ENCODE results near the gene IFNA17. TPM values are rescaled to one million over a fixed set of nuclear protein-coding genes. Genes with fewer than 3 reads are reported as not detected.
A peak's percentile ranks its signal among the peaks of the same experiment; 100 is the strongest.

The IFNA17 gene
- total RNA-seq, 1 experiment from 2014 or later, result not detected

DNA sequence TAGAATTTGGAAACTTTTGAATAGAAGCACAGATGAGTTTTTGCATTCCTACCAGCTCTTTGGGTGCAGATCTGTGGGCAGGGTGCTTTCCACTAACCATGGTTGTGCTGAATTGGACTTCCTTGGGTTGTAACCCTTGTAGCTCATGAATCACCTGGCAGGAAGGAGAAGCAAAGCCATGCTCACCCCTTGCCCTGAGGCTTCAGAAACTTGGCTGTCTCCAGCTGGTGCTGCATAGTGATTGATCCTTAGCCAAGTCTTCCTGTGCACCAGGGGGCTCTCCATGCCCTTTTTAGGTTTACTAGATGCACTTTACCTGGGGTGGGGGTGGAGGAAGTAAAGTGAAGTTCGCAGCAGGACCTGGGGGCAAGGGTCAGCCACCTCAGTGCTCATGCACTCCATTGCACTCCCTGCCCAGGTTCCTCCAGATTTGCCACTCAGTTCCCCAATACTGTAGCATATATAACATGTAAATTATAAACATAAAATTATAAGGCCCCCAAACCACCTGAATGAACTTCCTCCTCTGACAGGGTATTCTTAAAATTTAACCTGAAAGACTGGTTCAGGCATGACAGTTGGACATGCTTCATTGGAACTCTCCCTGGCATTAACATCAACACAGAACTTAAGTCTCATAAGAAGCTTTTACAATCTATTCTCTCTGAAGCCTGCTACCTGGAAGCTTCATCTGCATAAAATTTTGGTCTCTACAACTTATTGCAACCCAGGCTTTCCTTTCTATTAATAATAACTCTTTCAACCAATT is 37.6 kb upstream of the IFNA17 start:
- TF ChIP-seq, protein P1, sequence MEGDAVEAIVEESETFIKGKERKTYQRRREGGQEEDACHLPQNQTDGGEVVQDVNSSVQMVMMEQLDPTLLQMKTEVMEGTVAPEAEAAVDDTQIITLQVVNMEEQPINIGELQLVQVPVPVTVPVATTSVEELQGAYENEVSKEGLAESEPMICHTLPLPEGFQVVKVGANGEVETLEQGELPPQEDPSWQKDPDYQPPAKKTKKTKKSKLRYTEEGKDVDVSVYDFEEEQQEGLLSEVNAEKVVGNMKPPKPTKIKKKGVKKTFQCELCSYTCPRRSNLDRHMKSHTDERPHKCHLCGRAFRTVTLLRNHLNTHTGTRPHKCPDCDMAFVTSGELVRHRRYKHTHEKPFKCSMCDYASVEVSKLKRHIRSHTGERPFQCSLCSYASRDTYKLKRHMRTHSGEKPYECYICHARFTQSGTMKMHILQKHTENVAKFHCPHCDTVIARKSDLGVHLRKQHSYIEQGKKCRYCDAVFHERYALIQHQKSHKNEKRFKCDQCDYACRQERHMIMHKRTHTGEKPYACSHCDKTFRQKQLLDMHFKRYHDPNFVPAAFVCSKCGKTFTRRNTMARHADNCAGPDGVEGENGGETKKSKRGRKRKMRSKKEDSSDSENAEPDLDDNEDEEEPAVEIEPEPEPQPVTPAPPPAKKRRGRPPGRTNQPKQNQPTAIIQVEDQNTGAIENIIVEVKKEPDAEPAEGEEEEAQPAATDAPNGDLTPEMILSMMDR (IDR thresholded peaks at IDR 0.05; ENCODE audit: unreplicated experiment), result no peak
- no peak overlapping the region for H3K4me3 Mint-ChIP-seq (ENCODE audit: unreplicated experiment)
- intact Hi-C loops (cut with micrococcal nuclease), result no loop called here
- no TSS peak for BruUV-seq (replicated peaks)
- no peaks in the 10 kb centered on the region for H3K9me3 Mint-ChIP-seq (ENCODE audit: unreplicated experiment)
- H3K27me3 Mint-ChIP-seq (ENCODE audit: insufficient read depth, unreplicated experiment), result peaks cover 63% of the 10 kb centered on the region
- H3K4me1 Mint-ChIP-seq (ENCODE audit: insufficient read depth, unreplicated experiment), result no peaks in the 10 kb centered on the region
- ChIA-PET CTCF (interaction anchor here (2.6 kb wide), 1 partner anchor 13 kb away, joined by 10 read pairs; no protein-coding TSS in a partner anchor), POLR2A (no interaction called here)
- no peak for DNase-seq (ENCODE audit: unreplicated experiment)
- no peaks in the 10 kb centered on the region for H3K36me3 Mint-ChIP-seq (ENCODE audit: insufficient read depth, unreplicated experiment)
- H3K27ac Mint-ChIP-seq (ENCODE audit: low read depth, unreplicated experiment), result no peak overlapping the region

DNA sequence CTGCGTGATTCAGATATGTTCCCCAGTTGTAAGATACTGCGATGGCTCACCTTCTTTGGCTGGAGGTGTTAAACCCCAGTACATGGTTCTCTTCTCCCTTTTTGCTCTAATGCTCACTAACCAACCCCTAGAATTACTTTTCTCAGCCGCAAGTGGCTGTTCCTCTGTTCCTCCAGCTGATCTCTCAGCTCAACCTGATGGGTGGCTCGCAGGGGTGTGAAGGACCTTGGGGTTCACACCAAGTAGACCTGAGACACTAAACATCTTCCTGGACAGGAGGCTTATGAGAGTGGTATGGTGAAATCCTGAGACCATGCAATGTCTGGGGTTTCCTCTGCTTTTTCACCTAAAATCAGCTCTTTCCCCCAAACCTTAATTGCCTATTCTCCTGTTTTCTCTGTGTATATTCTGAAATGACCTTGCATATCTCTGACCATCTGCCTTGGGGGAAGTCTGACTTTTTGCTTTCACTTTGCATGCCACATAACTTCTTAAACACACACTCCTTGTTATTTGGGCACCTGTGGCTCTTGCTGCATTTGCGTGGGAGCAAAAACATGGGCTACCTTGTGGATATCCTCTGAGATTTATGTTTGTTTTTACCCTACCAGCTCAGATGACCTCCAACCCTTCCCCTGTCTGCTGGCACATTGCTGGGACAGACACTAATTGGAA is 27.7 kb upstream of the IFNA17 start:
- H3K4me3 Mint-ChIP-seq (ENCODE audit: unreplicated experiment), result no peak overlapping the region
- peaks cover 6% of the 10 kb centered on the region for H3K4me1 Mint-ChIP-seq (ENCODE audit: insufficient read depth, unreplicated experiment)
- BruUV-seq (replicated peaks), result no TSS peak
- POLR2A ChIA-PET, result no interaction called here
- H3K27me3 Mint-ChIP-seq (ENCODE audit: insufficient read depth, unreplicated experiment), result peaks cover 63% of the 10 kb centered on the region
- CTCF ChIA-PET, result interaction anchor here (0.6 to 1.1 kb wide), 3 partner anchors 20 to 71 kb away, joined by 3 read pairs; no protein-coding TSS in a partner anchor
- no peak overlapping the region for H3K27ac Mint-ChIP-seq (ENCODE audit: low read depth, unreplicated experiment)
- TF ChIP-seq, protein P1 (IDR thresholded peaks at IDR 0.05; ENCODE audit: unreplicated experiment), result no peak
- intact Hi-C loops (cut with micrococcal nuclease), result loop anchor here (10.0 kb wide), 2 partner anchors 199 to 989 kb away; no protein-coding TSS in a partner anchor
- H3K36me3 Mint-ChIP-seq (ENCODE audit: insufficient read depth, unreplicated experiment), result no peaks in the 10 kb centered on the region
- no peaks in the 10 kb centered on the region for H3K9me3 Mint-ChIP-seq (ENCODE audit: unreplicated experiment)
- DNase-seq (ENCODE audit: unreplicated experiment), result no peak

DNA sequence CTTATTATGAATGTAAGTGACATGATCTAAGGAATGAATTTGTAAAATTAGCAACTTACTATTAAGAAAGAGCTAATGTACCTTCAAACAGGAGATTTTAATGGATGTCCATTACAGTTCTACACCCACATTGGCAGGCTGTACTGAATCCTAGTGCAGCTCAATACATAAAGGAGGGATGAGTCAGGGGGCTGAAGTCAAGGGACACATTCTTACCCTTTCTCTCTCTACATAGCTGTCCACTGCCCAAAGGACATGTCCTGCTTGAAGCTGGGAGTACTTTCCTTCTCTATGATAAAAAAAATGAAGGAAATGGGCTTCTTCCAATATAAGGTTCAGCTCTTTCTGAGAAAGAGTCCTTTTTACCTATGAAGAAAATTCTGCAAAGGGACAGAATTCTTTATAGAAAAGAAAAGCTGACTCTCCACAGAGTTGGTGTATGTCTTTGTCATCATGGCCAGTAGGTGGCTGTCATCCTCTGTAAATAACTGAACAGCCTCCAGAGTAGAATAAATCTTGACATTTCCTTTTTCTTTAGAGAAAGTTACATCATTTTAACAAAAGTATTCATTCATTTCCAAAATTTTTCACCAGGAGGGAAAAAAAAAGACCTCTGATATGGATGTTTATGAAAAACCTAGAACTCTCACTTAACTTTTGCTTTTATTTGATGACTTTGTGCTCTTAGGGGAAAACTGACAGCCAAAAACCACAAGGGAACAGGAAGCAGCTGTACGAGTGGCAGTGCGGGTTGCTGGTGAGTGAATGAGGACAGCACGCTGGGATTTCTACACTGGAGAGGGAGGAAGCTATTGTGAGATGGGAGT is 24.9 kb upstream of the IFNA17 start:
- Mint-ChIP-seq H3K9me3 (ENCODE audit: unreplicated experiment) (no peaks in the 10 kb centered on the region), H3K27me3 (ENCODE audit: insufficient read depth, unreplicated experiment) (peaks cover 87% of the 10 kb centered on the region), H3K36me3 (ENCODE audit: insufficient read depth, unreplicated experiment) (peaks cover 6% of the 10 kb centered on the region), H3K27ac (ENCODE audit: low read depth, unreplicated experiment) (no peak overlapping the region), H3K4me3 (ENCODE audit: unreplicated experiment) (no peak overlapping the region), H3K4me1 (ENCODE audit: insufficient read depth, unreplicated experiment) (peaks cover 6% of the 10 kb centered on the region)
- no TSS peak for BruUV-seq (replicated peaks)
- peak; percentile 23 for DNase-seq (ENCODE audit: unreplicated experiment)
- TF ChIP-seq, protein P1 (IDR thresholded peaks at IDR 0.05; ENCODE audit: unreplicated experiment), result peak; percentile 25
- CTCF ChIA-PET, result interaction anchor here (0.5 to 2.6 kb wide), 26 partner anchors 9 to 1937 kb away, joined by 3 to 25 read pairs (median 4); no protein-coding TSS in a partner anchor
- intact Hi-C loops (cut with micrococcal nuclease), result loop anchor here (5.0 to 10.0 kb wide), 3 partner anchors 202 to 1199 kb away; no protein-coding TSS in a partner anchor
- POLR2A ChIA-PET, result interaction anchor here (0.6 to 1.5 kb wide), 4 partner anchors 65 to 453 kb away, joined by 3 read pairs; no protein-coding TSS in a partner anchor

All from MCF 10A (cell line).